OCI-LY3 (cell line): Measurements from ENCODE around the gene RAD18.

Source experiments
- H2AFZ ChIP-seq: fragments of 200-600, 300-600 bp; shearing (Covaris generic); 2 replicates; pipeline ENCODE4 v1.6.0; 2014; ENCODE audit warnings: antibody characterized with exemption, low read depth, low read length
- H3K27ac ChIP-seq: fragments of 200-600, 300-600 bp; sonication (generic); 2 replicates; pipeline ENCODE4 v1.5.1; 2014; ENCODE audit warnings: mild to moderate bottlenecking, low read length, moderate library complexity, mixed read lengths
- H3K27me3 ChIP-seq: fragments of 200-600, 300-600 bp; sonication (generic); 2 replicates; pipeline ENCODE4 v1.6.1; 2014; ENCODE audit warnings: low read depth, low read length, mixed read lengths
- H3K36me3 ChIP-seq: fragments of 200-600, 300-600 bp; sonication (generic); replicated peaks from 2 replicates; pipeline ENCODE3; 2014; ENCODE audit warnings: low read depth, low read length, mixed read lengths
- H3K4me1 ChIP-seq: fragments of 300-600, 200-600 bp; sonication (generic); 2 replicates; pipeline ENCODE4 v1.6.1; 2014; ENCODE audit warnings: low read length, mixed read lengths
- H3K4me2 ChIP-seq: fragments of 200-600, 300-600 bp; sonication (generic); 2 replicates; pipeline ENCODE4 v1.6.1; 2014; ENCODE audit warnings: low read length, mixed read lengths
- H3K4me3 ChIP-seq: fragments of 300-600, 200-600 bp; sonication (generic); 2 replicates; pipeline ENCODE4 v1.5.1; 2014; ENCODE audit warnings: antibody characterized with exemption, mild to moderate bottlenecking, low read length, moderate library complexity
- H3K79me2 ChIP-seq: fragments of 300-600, 200-600 bp; shearing (Covaris generic); 2 replicates; pipeline ENCODE4 v1.6.1; 2014; ENCODE audit warnings: mild to moderate bottlenecking, low read length, mixed read lengths
- H3K9ac ChIP-seq: fragments of 300-600, 200-600 bp; shearing (Covaris generic); 2 replicates; pipeline ENCODE4 v1.6.0; 2014; ENCODE audit warnings: mild to moderate bottlenecking, low read length, moderate library complexity
- H3K9me3 ChIP-seq: fragments of 200-600, 300-600 bp; shearing (Covaris generic); 2 replicates; pipeline ENCODE4 v1.6.1; 2014; ENCODE audit warnings: low read length, mixed read lengths; ENCODE audit not compliant: insufficient read depth
- H4K20me1 ChIP-seq: fragments of 200-600, 300-600 bp; sonication (generic); 2 replicates; pipeline ENCODE4 v1.6.1; 2016; ENCODE audit warnings: low read length, mixed read lengths; ENCODE audit not compliant: insufficient read depth
- EZH2phosphoT487 ChIP-seq: fragments of 200-600 bp; shearing (Covaris generic); IDR thresholded peaks from 2 replicates; pipeline ENCODE4 v1.6.1; 2018; ENCODE audit warnings: antibody characterized with exemption, mixed run types, low read depth
- TF ChIP-seq, protein P1 (sequence below): fragments of 200-600, 300-600 bp; sonication (generic); IDR thresholded peaks from 2 replicates; pipeline ENCODE4 v1.5.1; 2014; ENCODE audit warnings: antibody characterized with exemption, low read length, low read depth

The RAD18 gene

DNA sequence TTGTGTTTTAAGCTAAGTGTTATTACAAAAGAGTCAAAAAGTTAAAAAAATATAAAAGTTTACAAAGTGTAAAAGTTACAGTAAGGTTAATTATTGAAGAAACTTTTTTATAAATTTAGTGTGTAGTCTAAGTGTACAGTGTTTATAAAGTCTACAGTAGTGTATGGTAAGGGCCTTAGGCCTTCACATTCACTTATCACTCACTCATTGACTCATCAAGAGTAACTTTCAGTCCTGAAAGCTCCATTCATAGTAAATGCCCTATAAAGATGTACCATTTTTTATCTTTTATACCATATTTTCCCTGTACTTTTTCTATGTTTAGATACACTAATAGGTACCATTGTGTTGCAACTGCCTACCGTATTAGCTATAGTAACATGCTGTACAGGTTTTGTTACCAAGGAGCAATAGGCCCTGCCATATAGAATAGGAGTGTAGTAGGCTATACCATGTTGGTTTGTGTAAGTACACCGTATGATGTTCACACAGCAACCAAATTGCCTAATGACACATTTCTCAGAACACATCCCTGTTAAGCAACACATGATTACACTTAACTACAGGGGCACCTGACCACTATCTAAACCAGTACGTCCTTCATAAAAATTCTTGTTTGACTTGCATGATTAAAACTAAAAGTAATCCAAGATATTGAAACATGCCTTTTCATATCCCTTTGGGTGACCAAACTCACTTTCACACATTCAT is 17.2 kb downstream of the RAD18 start:
- TF ChIP-seq EZH2phosphoT487: no peak
- TF ChIP-seq, protein P1, sequence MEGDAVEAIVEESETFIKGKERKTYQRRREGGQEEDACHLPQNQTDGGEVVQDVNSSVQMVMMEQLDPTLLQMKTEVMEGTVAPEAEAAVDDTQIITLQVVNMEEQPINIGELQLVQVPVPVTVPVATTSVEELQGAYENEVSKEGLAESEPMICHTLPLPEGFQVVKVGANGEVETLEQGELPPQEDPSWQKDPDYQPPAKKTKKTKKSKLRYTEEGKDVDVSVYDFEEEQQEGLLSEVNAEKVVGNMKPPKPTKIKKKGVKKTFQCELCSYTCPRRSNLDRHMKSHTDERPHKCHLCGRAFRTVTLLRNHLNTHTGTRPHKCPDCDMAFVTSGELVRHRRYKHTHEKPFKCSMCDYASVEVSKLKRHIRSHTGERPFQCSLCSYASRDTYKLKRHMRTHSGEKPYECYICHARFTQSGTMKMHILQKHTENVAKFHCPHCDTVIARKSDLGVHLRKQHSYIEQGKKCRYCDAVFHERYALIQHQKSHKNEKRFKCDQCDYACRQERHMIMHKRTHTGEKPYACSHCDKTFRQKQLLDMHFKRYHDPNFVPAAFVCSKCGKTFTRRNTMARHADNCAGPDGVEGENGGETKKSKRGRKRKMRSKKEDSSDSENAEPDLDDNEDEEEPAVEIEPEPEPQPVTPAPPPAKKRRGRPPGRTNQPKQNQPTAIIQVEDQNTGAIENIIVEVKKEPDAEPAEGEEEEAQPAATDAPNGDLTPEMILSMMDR: no peak
- no peak overlapping the region for H3K4me3 ChIP-seq
- H3K9ac ChIP-seq: no peak overlapping the region
- H3K4me1 ChIP-seq: peaks cover 16% of the 10 kb centered on the region
- peaks cover 59% of the 10 kb centered on the region for H3K36me3 ChIP-seq
- H2AFZ ChIP-seq: no peak overlapping the region
- H3K27me3 ChIP-seq: no peaks in the 10 kb centered on the region
- peaks cover 35% of the 10 kb centered on the region for H3K79me2 ChIP-seq
- no peak overlapping the region for H3K27ac ChIP-seq
- peaks cover 3% of the 10 kb centered on the region; the same call in 1 of the 2 replicates for H3K9me3 ChIP-seq
- no peak overlapping the region for H3K4me2 ChIP-seq
- H4K20me1 ChIP-seq: peaks cover 18% of the 10 kb centered on the region

DNA sequence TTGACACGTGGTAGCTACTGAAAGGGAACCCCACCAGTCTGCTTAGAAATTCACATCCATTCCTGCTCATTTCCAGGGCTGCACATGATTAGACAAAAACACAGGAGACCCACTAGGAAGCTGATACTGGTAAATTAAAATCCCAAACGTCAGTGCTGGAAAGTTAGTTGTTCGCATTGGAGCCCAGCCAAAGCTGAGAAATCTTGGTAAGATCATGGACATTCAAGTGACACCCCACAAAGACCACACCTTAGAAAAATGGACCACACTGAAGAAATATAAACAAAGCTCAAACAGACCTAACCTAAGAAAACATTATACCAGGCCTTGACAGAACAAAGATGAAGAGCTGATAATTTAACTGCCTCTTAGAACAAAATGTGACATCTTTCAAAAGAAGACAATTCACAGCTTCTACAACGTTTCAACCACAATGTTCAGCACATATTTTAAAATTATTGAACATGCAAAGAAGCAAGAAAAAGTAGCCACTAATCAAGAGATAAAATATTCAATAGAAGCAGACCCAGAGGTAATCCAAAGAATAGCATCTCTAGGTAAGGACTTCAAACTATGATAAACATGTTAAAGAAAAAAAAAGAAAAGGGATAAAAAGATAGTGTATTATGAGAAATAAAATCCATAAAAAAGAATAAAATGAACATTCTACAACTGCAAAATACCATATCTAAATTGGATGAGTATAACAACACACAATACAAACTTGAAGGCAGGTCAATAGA is 20.4 kb downstream of the RAD18 start:
- no peak overlapping the region for H3K4me2 ChIP-seq
- no peak overlapping the region for H3K4me3 ChIP-seq
- peaks cover 3% of the 10 kb centered on the region; the same call in 1 of the 2 replicates for H3K4me1 ChIP-seq
- H3K9ac ChIP-seq: no peak overlapping the region
- H3K27me3 ChIP-seq: no peaks in the 10 kb centered on the region
- peaks cover 73% of the 10 kb centered on the region for H3K36me3 ChIP-seq
- peaks cover 3% of the 10 kb centered on the region; the same call in 1 of the 2 replicates for H3K9me3 ChIP-seq
- peaks cover 9% of the 10 kb centered on the region; the same call in 1 of the 2 replicates for H3K79me2 ChIP-seq
- no peak for TF ChIP-seq EZH2phosphoT487
- TF ChIP-seq, protein P1: no peak
- peaks cover 3% of the 10 kb centered on the region; the same call in 1 of the 2 replicates for H4K20me1 ChIP-seq
- no peak overlapping the region for H2AFZ ChIP-seq
- no peak overlapping the region for H3K27ac ChIP-seq

DNA sequence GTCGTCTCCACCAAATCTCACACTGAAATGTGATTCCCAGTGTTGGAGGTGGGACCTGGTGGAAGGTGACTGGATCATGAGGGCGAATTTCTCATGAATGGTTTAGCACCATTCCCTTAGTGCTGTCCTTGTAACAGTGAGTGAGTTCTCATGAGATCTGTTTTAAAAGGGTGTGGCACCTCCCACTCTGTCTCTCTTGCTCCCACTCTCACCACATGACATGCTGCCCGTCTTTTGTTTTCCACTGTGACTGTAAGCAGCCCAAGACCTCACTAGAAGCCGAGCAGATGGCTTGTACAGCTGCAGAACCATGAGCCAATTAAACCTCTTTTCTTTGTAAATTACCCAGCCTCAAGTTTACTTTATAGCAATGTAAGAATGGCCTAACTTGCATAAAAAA is 21.2 kb downstream of the RAD18 start:
- peaks cover 79% of the 10 kb centered on the region for H3K36me3 ChIP-seq
- peaks cover 3% of the 10 kb centered on the region; the same call in 1 of the 2 replicates for H3K9me3 ChIP-seq
- H3K4me2 ChIP-seq: no peak overlapping the region
- H3K9ac ChIP-seq: no peak overlapping the region
- H3K79me2 ChIP-seq: peaks cover 4% of the 10 kb centered on the region; the same call in 1 of the 2 replicates
- H4K20me1 ChIP-seq: peaks cover 3% of the 10 kb centered on the region; the same call in 1 of the 2 replicates
- no peak overlapping the region for H3K4me3 ChIP-seq
- H3K27ac ChIP-seq: no peak overlapping the region
- TF ChIP-seq, protein P1: no peak
- TF ChIP-seq EZH2phosphoT487: no peak
- H3K27me3 ChIP-seq: no peaks in the 10 kb centered on the region
- H3K4me1 ChIP-seq: no peaks in the 10 kb centered on the region
- H2AFZ ChIP-seq: no peak overlapping the region

DNA sequence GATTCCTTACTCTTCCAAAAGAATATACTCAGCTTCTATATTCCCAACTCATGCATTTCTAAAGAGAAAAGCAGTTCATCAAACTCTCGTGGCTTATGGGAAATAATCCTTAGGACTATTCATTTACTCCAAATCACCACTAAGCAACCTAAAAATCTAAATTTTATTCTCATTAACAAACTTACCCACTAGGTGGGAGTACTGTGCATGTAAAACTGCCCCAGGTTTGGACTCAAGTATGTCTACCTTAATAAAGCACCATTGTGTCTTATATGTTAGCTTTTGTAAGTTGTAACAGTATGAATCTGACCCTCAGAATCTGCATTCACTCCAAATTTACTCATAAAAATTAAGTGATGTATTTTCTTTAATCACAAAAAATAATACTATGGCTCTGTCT is 25.3 kb downstream of the RAD18 start:
- Histone ChIP-seq H3K9me3 (no peaks in the 10 kb centered on the region), H3K27ac (no peak overlapping the region), H3K4me2 (no peak overlapping the region), H2AFZ (no peak overlapping the region), H3K27me3 (no peaks in the 10 kb centered on the region), H3K4me1 (no peaks in the 10 kb centered on the region), H3K36me3 (peaks cover 59% of the 10 kb centered on the region), H3K4me3 (no peak overlapping the region), H3K9ac (no peak overlapping the region), H4K20me1 (no peaks in the 10 kb centered on the region), H3K79me2 (no peaks in the 10 kb centered on the region; the same call in 1 of the 2 replicates)
- no peak for TF ChIP-seq EZH2phosphoT487
- TF ChIP-seq, protein P1: peak; percentile 44
